Coronary artery (tissue), 2 donors: ENCODE data around the gene NOP56.

ENCODE experiments used
- DNase-seq: peaks from one replicate; pipeline ENCODE4 v3.0.0-alpha.2; 2017; ENCODE audit warnings: low spot score
- H3K27ac ChIP-seq, 2 donors: fragments of 200-600 bp; sonication (generic); one replicate each; pipeline ENCODE4 v1.5.1; 2016 to 2019
- H3K4me3 ChIP-seq: fragments of 200-600 bp; sonication (generic); 2 replicates; pipeline ENCODE4 v1.5.1; 2016; ENCODE audit warnings: mild to moderate bottlenecking, moderate library complexity
- CTCF ChIP-seq: fragments of 200-600 bp; sonication (generic); IDR thresholded peaks from one replicate; pipeline ENCODE4 v1.5.1; 2019; ENCODE audit warnings: antibody characterized with exemption

The NOP56 gene

GRCh38 chr20:2654831-2655230 is 2.4 kb downstream of the NOP56 start:
- no peak for DNase-seq
- H3K4me3 ChIP-seq: no peak overlapping the region
- TF ChIP-seq CTCF: no peak

GRCh38 chr20:2655331-2656116 is 3.1 kb downstream of the NOP56 start:
- Histone ChIP-seq H3K4me3 (no peak overlapping the region), H3K27ac (no peak overlapping the region)
- DNase-seq: no peak
- TF ChIP-seq CTCF: no peak

More at GRCh38 chr20:2654831-2655230, 2.4 kb downstream of the NOP56 start:
- no peak overlapping the region for H3K27ac ChIP-seq

- H3K4me3 ChIP-seq: no peak overlapping the region
- no peak for TF ChIP-seq CTCF
- H3K27ac ChIP-seq: no peak overlapping the region
- no peak for DNase-seq
Measured at GRCh38 chr20:2656471-2657117, 4.2 kb downstream of the NOP56 start.

DNA sequence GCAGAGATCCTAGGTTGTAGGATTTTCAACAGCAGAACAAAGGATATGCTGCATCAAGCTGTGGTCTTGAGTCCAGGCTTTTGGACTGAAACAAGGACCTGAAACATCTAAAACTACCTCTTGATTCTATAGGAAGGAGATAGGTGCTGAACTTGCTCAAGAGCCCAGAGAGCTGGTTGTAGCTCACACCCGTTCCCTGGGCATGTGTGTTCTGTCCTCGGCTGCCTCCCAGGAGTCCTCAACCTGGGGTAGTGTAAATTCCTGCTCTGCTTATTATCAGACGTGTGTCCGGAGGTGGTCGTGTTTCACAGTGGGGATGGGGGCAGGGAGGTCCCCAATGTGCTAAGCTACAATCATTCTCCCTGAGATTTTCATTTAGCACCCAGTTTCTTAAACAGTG is 4.8 kb downstream of the NOP56 start:
- no peak for DNase-seq
- Histone ChIP-seq H3K27ac (no peak overlapping the region), H3K4me3 (no peak overlapping the region)
- no peak for TF ChIP-seq CTCF

DNA sequence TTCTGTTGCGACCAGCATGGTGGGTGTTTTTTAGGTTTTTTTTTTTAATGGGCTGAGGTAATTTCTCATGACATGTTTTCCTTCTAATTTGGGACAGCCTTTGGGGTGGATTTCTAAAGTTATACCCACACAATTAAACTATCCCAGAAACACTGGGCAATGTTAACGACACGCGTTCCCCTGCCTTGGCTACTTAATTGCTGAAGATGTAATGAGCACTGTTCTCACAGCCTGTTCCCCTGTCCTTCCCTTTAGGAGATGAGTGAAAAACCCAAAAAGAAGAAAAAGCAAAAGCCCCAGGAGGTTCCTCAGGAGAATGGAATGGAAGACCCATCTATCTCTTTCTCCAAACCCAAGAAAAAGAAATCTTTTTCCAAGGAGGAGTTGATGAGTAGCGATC is 5.2 kb downstream of the NOP56 start:
- TF ChIP-seq CTCF: no peak
- no peak for DNase-seq
- H3K27ac ChIP-seq: no peak overlapping the region
- H3K4me3 ChIP-seq: no peak overlapping the region

DNA sequence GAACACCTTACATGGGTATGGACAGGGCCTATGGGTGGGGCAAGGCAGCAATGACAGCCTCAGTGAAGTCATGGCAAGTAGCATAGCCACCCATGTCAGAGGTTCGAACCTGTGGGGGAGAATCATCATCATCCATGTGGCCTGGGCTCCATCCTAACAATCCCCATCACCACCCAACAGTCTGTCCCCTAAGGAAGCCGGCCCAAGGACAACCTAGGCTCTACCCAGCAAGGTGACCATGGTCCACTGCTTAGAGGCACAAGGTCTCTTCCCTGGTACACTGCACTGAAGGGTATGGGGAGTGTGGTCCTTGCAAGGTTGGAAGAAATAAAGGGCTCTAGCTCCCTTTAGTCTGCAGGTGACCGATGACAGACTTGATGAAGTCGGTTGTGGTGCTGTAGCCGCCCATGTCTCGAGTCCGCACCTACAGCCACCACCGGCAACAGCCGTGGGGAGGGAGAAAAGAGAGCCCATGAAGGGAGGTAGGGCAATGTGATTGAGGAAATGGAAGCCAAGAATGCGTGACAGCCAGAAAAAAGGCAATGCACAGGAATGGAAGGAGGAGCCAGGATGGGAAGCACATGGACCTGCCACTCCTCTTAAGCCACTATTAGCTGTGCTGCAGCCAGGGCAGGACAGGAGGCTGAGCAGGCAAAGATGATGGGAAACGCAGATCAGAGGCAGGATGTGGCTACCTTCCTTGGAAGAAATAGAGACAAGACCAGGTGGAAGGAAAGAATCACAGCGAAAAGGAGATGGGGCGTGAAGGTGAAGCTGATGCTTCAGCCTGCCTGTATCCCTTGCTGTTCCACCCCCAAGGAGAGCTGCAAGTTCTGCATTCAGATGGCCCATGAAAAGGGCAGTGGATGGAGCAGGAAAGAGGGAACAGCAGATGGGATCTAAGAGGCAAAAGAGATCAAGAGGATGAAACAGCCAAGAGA is 6.3 kb downstream of the NOP56 start:
- TF ChIP-seq CTCF: no peak
- Histone ChIP-seq H3K27ac (no peak overlapping the region), H3K4me3 (no peak overlapping the region)
- DNase-seq: no peak
